ENCODE results near the gene SAMD4A. TPM values are rescaled to one million over a fixed set of nuclear protein-coding genes. Genes with fewer than 3 reads are reported as not detected.

The SAMD4A gene
- total and polyA plus RNA-seq, 8 donors = 2.9 to 12.2 (median 9.4) TPM

GRCh38 chr14:54814076-54814475 lies 247.1 kb downstream of the SAMD4A start:
- intact Hi-C loops (cut with DNase I) = no loop called here
- Histone ChIP-seq H3K27ac (no peak overlapping the region), H3K36me3 (no peaks in the 10 kb centered on the region), H3K27me3 (no peaks in the 10 kb centered on the region), H3K9me3 (no peaks in the 10 kb centered on the region), H3K4me1 (no peaks in the 10 kb centered on the region), H3K4me3 (no peak overlapping the region)
- no peak for DNase-seq
- no peak for FAIRE-seq
- 41 to 66% methylated on average over 5 of the region's 5 CpGs for WGBS, 2 donors
- no peak for ATAC-seq
- TF ChIP-seq, protein P1, sequence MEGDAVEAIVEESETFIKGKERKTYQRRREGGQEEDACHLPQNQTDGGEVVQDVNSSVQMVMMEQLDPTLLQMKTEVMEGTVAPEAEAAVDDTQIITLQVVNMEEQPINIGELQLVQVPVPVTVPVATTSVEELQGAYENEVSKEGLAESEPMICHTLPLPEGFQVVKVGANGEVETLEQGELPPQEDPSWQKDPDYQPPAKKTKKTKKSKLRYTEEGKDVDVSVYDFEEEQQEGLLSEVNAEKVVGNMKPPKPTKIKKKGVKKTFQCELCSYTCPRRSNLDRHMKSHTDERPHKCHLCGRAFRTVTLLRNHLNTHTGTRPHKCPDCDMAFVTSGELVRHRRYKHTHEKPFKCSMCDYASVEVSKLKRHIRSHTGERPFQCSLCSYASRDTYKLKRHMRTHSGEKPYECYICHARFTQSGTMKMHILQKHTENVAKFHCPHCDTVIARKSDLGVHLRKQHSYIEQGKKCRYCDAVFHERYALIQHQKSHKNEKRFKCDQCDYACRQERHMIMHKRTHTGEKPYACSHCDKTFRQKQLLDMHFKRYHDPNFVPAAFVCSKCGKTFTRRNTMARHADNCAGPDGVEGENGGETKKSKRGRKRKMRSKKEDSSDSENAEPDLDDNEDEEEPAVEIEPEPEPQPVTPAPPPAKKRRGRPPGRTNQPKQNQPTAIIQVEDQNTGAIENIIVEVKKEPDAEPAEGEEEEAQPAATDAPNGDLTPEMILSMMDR (IDR thresholded peaks at IDR 0.05) = no peak

- peak; percentile 43 to 80 (median 64) for ATAC-seq
- Histone ChIP-seq H3K36me3 (no peaks in the 10 kb centered on the region), H3K4me3 (no peak overlapping the region), H3K9me3 (no peaks in the 10 kb centered on the region), H3K27ac (peak overlapping the region in 1 of 4 donors; percentile 12), H3K27me3 (no peaks in the 10 kb centered on the region), H3K4me1 (no peaks in the 10 kb centered on the region)
- intact Hi-C loops (cut with DNase I) = no loop called here
- FAIRE-seq = no peak
- TF ChIP-seq, protein P1 (IDR thresholded peaks at IDR 0.05) = no peak
- 44 to 46% methylated on average over 12 of the region's 12 CpGs for WGBS, 2 donors
- DNase-seq = peak in 3 of 6 donors; percentile 31 to 35 (median 31)
Measured at GRCh38 chr14:54815016-54815415, 248.1 kb downstream of the SAMD4A start.

GRCh38 chr14:54815515-54815914 lies 248.6 kb downstream of the SAMD4A start:
- no peak overlapping the region for H3K27ac ChIP-seq

GRCh38 chr14:54816450-54816849 lies 249.5 kb downstream of the SAMD4A start:
- Histone ChIP-seq H3K36me3 (no peaks in the 10 kb centered on the region), H3K27me3 (no peaks in the 10 kb centered on the region), H3K4me3 (no peak overlapping the region), H3K9me3 (no peaks in the 10 kb centered on the region), H3K27ac (no peak overlapping the region), H3K4me1 (no peaks in the 10 kb centered on the region)
- DNase-seq (no peak), ATAC-seq (no peak), FAIRE-seq (no peak)
- intact Hi-C loops (cut with DNase I) = no loop called here
- TF ChIP-seq, protein P1 (IDR thresholded peaks at IDR 0.05) = no peak
- WGBS, 2 donors = 72 to 89% methylated on average over 1 of the region's 1 CpG

More at GRCh38 chr14:54815515-54815914, 248.6 kb downstream of the SAMD4A start:
- FAIRE-seq (no peak), ATAC-seq (no peak), DNase-seq (no peak)
- no peak overlapping the region for H3K4me3 ChIP-seq
- no peaks in the 10 kb centered on the region for H3K9me3 ChIP-seq
- 79 to 81% methylated on average over 6 of the region's 6 CpGs for WGBS, 2 donors
- H3K4me1 ChIP-seq = no peaks in the 10 kb centered on the region
- intact Hi-C loops (cut with DNase I) = no loop called here
- TF ChIP-seq, protein P1 (IDR thresholded peaks at IDR 0.05) = no peak
- H3K36me3 ChIP-seq = no peaks in the 10 kb centered on the region
- no peaks in the 10 kb centered on the region for H3K27me3 ChIP-seq

DNA sequence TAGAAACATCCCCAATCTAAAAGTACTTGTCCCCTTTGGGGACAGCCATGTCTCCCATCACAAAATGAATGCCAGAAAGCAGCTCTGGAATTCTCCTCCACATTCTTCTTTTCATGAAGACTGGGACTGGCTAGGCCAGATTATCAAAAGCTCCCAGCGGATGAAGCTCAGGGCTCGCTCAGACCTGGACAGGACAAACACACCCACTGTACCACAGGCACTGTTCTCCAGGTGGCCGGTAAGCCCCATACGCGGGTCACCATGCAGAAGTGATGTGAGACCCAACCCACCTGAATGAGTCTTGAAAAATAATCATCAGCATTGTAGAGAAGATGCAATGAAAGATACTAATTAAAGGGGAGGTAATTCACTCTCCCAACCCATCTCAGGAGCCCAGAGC lies 250.6 kb downstream of the SAMD4A start:
- H3K4me3 ChIP-seq = no peak overlapping the region
- no peaks in the 10 kb centered on the region for H3K4me1 ChIP-seq
- intact Hi-C loops (cut with DNase I) = no loop called here
- DNase-seq = no peak
- ATAC-seq = no peak
- H3K9me3 ChIP-seq = no peaks in the 10 kb centered on the region
- no peak for FAIRE-seq
- H3K27ac ChIP-seq = no peak overlapping the region
- no peaks in the 10 kb centered on the region for H3K27me3 ChIP-seq
- H3K36me3 ChIP-seq = no peaks in the 10 kb centered on the region
- 85% methylated on average over 5 of the region's 5 CpGs for WGBS, 2 donors
- TF ChIP-seq, protein P1 (IDR thresholded peaks at IDR 0.05) = no peak
